Measurements from ENCODE around the gene DUOX2. TPM values are rescaled to one million over a fixed set of nuclear protein-coding genes. Genes with fewer than 3 reads are reported as not detected.
A peak's percentile ranks its signal among the peaks of the same experiment; 100 is the strongest.

The DUOX2 gene
- total RNA-seq, 1 donor from 2014 or later, result not detected

DNA sequence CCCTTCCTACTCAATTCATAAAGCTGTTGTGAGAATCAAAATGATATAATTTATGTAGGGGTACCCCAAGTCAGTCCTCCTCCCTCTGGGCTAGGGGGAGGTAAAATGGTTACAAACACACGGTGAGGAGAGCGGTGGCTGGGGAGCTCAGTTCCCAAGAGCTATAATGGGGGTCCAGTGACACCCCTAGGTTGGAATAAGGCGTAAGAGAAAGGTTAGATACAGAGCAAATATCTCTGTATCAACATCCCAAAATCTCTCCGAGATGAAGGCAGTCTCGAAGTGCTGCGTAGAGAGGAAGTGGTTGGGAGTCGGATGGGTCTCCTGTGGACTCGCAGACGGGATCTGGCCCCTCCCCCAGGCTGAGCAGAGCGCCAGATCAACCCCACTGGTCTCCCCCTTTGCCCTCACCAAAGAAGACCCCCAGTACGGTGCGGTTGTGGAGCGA, 1.8 kb downstream of the DUOX2 start:
- no peaks in the 10 kb centered on the region for H3K9me3 ChIP-seq (ENCODE audit: low read depth)
- no peak overlapping the region for H3K9ac ChIP-seq
- peak overlapping the region; percentile 13 for H3K4me3 ChIP-seq
- no peak for DNase-seq (ENCODE audit: low spot score)
- no peak overlapping the region for H3K27ac ChIP-seq
- Mint-ChIP-seq H3K9me3 (peaks cover 4% of the 10 kb centered on the region), H3K4me1 (peaks cover 16% of the 10 kb centered on the region), H3K36me3 (no peaks in the 10 kb centered on the region), H3K27me3 (ENCODE audit: insufficient read depth, low read depth) (peaks cover 79% of the 10 kb centered on the region), H3K4me3 (peak overlapping the region; percentile 59), H3K27ac (no peak overlapping the region)
- H4K20me1 ChIP-seq (ENCODE audit: low read depth), result peaks cover 27% of the 10 kb centered on the region
- no peaks in the 10 kb centered on the region for H3K79me2 ChIP-seq (ENCODE audit: low read depth)
- no peaks in the 10 kb centered on the region for H3K4me1 ChIP-seq
- H2AFZ ChIP-seq (replicated peaks), result peak overlapping the region; percentile 9
- H3K27me3 ChIP-seq, result peaks cover 91% of the 10 kb centered on the region
- no peaks in the 10 kb centered on the region for H3F3A ChIP-seq (ENCODE audit: low read depth)
- H3K4me2 ChIP-seq, result peak overlapping the region; percentile 65
- H3K36me3 ChIP-seq, result no peaks in the 10 kb centered on the region
- TF ChIP-seq EZH2 (IDR thresholded peaks at IDR 0.05) (no peak), EZH2phosphoT487 (IDR thresholded peaks at IDR 0.05) (peak; percentile 19)

- no peak overlapping the region for H3K27ac ChIP-seq
- H3K9ac ChIP-seq, result no peak overlapping the region
- no peaks in the 10 kb centered on the region for H3K9me3 ChIP-seq (ENCODE audit: low read depth)
- no peak overlapping the region for H3K27ac Mint-ChIP-seq
- peak; percentile 35 for DNase-seq (ENCODE audit: low spot score)
- H3K27me3 ChIP-seq, result peaks cover 91% of the 10 kb centered on the region
- H3K4me1 ChIP-seq, result no peaks in the 10 kb centered on the region
- no peak overlapping the region for H3K4me3 ChIP-seq
- H3K79me2 ChIP-seq (ENCODE audit: low read depth), result no peaks in the 10 kb centered on the region
- H3K4me2 ChIP-seq, result peak overlapping the region; percentile 65
- no peaks in the 10 kb centered on the region for H3K36me3 Mint-ChIP-seq
- peak overlapping the region; percentile 59 for H3K4me3 Mint-ChIP-seq
- peaks cover 27% of the 10 kb centered on the region for H4K20me1 ChIP-seq (ENCODE audit: low read depth)
- peaks cover 16% of the 10 kb centered on the region for H3K4me1 Mint-ChIP-seq
- H2AFZ ChIP-seq (replicated peaks), result no peak overlapping the region
- no peaks in the 10 kb centered on the region for H3K36me3 ChIP-seq
- TF ChIP-seq, protein P1, sequence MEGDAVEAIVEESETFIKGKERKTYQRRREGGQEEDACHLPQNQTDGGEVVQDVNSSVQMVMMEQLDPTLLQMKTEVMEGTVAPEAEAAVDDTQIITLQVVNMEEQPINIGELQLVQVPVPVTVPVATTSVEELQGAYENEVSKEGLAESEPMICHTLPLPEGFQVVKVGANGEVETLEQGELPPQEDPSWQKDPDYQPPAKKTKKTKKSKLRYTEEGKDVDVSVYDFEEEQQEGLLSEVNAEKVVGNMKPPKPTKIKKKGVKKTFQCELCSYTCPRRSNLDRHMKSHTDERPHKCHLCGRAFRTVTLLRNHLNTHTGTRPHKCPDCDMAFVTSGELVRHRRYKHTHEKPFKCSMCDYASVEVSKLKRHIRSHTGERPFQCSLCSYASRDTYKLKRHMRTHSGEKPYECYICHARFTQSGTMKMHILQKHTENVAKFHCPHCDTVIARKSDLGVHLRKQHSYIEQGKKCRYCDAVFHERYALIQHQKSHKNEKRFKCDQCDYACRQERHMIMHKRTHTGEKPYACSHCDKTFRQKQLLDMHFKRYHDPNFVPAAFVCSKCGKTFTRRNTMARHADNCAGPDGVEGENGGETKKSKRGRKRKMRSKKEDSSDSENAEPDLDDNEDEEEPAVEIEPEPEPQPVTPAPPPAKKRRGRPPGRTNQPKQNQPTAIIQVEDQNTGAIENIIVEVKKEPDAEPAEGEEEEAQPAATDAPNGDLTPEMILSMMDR (IDR thresholded peaks at IDR 0.05), result peak; percentile 12
- TF ChIP-seq EZH2 (IDR thresholded peaks at IDR 0.05) (no peak), EZH2phosphoT487 (IDR thresholded peaks at IDR 0.05) (no peak)
- H3K27me3 Mint-ChIP-seq (ENCODE audit: insufficient read depth, low read depth), result peaks cover 74% of the 10 kb centered on the region
- H3K9me3 Mint-ChIP-seq, result peaks cover 4% of the 10 kb centered on the region
- no peaks in the 10 kb centered on the region for H3F3A ChIP-seq (ENCODE audit: low read depth)
These were observed 2.4 kb downstream of the DUOX2 start for GRCh38 chr15:45111390-45112142.

DNA sequence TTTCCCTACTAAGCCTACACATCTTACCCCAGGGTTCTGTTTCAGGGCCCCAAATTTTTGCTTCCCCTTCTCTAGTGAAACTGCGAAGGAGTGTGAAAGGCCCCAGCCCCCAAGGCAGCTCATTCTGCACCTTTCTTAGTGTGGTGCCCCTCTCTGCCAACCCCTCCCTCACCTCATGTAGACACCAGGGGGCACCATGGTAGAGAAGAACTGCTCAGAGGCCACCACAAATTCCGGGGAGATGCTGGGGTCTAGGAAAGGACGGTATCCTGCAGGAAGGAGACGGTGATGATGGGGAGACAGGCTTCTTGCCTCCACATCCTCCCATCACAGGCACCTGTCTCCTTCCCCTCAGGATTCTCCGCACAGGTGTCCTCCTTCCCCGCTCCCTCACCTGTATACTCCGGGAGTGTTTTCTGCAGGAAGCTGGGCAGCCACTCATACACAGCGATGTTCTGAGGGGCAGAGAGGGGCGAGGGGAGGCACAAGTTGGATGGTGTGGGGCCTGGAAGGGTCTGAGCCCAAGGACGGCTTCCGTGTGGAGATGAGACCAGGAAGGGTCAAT, 3.6 kb downstream of the DUOX2 start:
- Histone ChIP-seq H3K36me3 (no peaks in the 10 kb centered on the region), H3K9me3 (ENCODE audit: low read depth) (no peaks in the 10 kb centered on the region), H3K27me3 (peaks cover 84% of the 10 kb centered on the region), H3F3A (ENCODE audit: low read depth) (no peaks in the 10 kb centered on the region), H3K4me3 (no peak overlapping the region), H3K4me1 (no peaks in the 10 kb centered on the region), H2AFZ (replicated peaks) (no peak overlapping the region), H3K79me2 (ENCODE audit: low read depth) (no peaks in the 10 kb centered on the region), H3K27ac (no peak overlapping the region), H4K20me1 (ENCODE audit: low read depth) (peaks cover 27% of the 10 kb centered on the region), H3K4me2 (no peak overlapping the region), H3K9ac (no peak overlapping the region)
- peak; percentile 25 for DNase-seq (ENCODE audit: low spot score)
- Mint-ChIP-seq H3K27me3 (ENCODE audit: insufficient read depth, low read depth) (peaks cover 63% of the 10 kb centered on the region), H3K4me1 (peaks cover 16% of the 10 kb centered on the region), H3K9me3 (peaks cover 2% of the 10 kb centered on the region), H3K36me3 (no peaks in the 10 kb centered on the region), H3K4me3 (peak overlapping the region; percentile 50), H3K27ac (no peak overlapping the region)
- TF ChIP-seq EZH2phosphoT487 (IDR thresholded peaks at IDR 0.05), result no peak
- TF ChIP-seq EZH2 (IDR thresholded peaks at IDR 0.05), result no peak
- TF ChIP-seq, protein P1 (IDR thresholded peaks at IDR 0.05), result peak; percentile 25
